SK-N-SH treated with all-trans-retinoic acid at 6 μM for 48 hours (cell line): ENCODE data around the gene FAF1.

ENCODE experiments used
- CREB5 ChIP-seq: fragments of 250-450 bp; sonication (Bioruptor Pico); IDR thresholded peaks from 2 replicates; pipeline ENCODE4 v1.5.1; 2020; ENCODE audit warnings: low read depth, mild to moderate bottlenecking, moderate library complexity
- PATZ1 ChIP-seq: fragments of 250-450 bp; sonication (Bioruptor Pico); IDR thresholded peaks from 2 replicates; pipeline ENCODE4 v1.8.0; 2020; ENCODE audit warnings: mild to moderate bottlenecking, moderate library complexity, borderline replicate concordance
- TCF4 ChIP-seq: fragments of 250-450 bp; sonication (Bioruptor Pico); IDR thresholded peaks from 2 replicates; pipeline ENCODE4 v1.8.0; 2021; ENCODE audit warnings: mild to moderate bottlenecking, moderate library complexity, borderline replicate concordance
- ZNF565 ChIP-seq: fragments of 450-650 bp; formaldehyde crosslinking; conservative IDR thresholded peaks from 2 replicates; pipeline ENCODE4 v1.5.0; 2020; ENCODE audit warnings: low read depth, mild to moderate bottlenecking, moderate library complexity

- no peak for TF ChIP-seq PATZ1 (CRISPR knock-in tag)
- no peak for TF ChIP-seq ZNF565
- TF ChIP-seq TCF4 (CRISPR knock-in tag): no peak
- no peak for TF ChIP-seq CREB5 (CRISPR knock-in tag)
Measured at GRCh38 chr1:50934838-50935237, 25.2 kb downstream of the FAF1 start.
